Activated CD8-positive, alpha-beta T cell treated with anti-CD3 and anti-CD28 coated beads, Interleukin-2, amount 10 ng/mL, durations not matched to agents 7 days and 5 days (primary cell): ENCODE measurements around the gene OR4K1. TPM values are rescaled to one million over a fixed set of nuclear protein-coding genes. Genes with fewer than 3 reads are reported as not detected.
"Not testable (repeated sequence)": the region's sequence is repeated elsewhere in the genome, so short reads cannot be mapped to it uniquely, and the experiment has no call there.

Experiments
- ATAC-seq: fragments of 150-1000 bp; cut with Tn5 transposase; one replicate; pipeline ENCODE4 v1.10.0; 2021; ENCODE audit warnings: moderate library complexity
- CTCF ChIA-PET: fragments of 350-600 bp; sonication (Branson Sonifier 250); formaldehyde crosslinking; loops from one replicate; lab custom pipeline; 2021; ENCODE audit warnings: antibody characterized with exemption; lab: Charles Lee
- POLR2A ChIA-PET: fragments of 350-600 bp; sonication (Branson Sonifier 250); formaldehyde crosslinking; loops from one replicate; lab custom pipeline; 2021; ENCODE audit warnings: antibody characterized with exemption; lab: Charles Lee
- DNase-seq: peaks from one replicate; pipeline ENCODE4 v3.0.0-alpha.2; 2020
- H3K27ac Mint-ChIP-seq: one replicate; pipeline ENCODE4 v1.8.0; 2021; ENCODE audit warnings: mild to moderate bottlenecking, mixed read lengths
- H3K27me3 Mint-ChIP-seq: one replicate; pipeline ENCODE4 v1.8.0; 2021; ENCODE audit warnings: low read depth, mixed read lengths
- H3K36me3 Mint-ChIP-seq: one replicate; pipeline ENCODE4 v1.8.0; 2021; ENCODE audit warnings: low read depth, mixed read lengths
- H3K4me1 Mint-ChIP-seq: one replicate; pipeline ENCODE4 v1.8.0; 2021; ENCODE audit warnings: low read depth, mixed read lengths
- H3K4me3 Mint-ChIP-seq: one replicate; pipeline ENCODE4 v1.8.0; 2021; ENCODE audit warnings: mild to moderate bottlenecking, mixed read lengths
- H3K9me3 Mint-ChIP-seq: one replicate; pipeline ENCODE4 v1.8.0; 2022; ENCODE audit warnings: mixed read lengths; ENCODE audit not compliant: insufficient read depth
- total RNA-seq, 2 experiments: library from RNA; stranded (reverse); gene quantifications; one replicate each; pipeline ENCODE4 v1.2.3, GENCODE V29; 2021

Gene OR4K1
- total RNA-seq, 2 experiments from 2014 or later = not detected

- no peaks in the 10 kb centered on the region for H3K27me3 Mint-ChIP-seq
- ChIA-PET CTCF (no interaction called here), POLR2A (no interaction called here)
- peaks cover 6% of the 10 kb centered on the region for H3K9me3 Mint-ChIP-seq
- no peaks in the 10 kb centered on the region for H3K4me1 Mint-ChIP-seq
- DNase-seq = no peak
- H3K36me3 Mint-ChIP-seq = no peaks in the 10 kb centered on the region
- no peak overlapping the region for H3K4me3 Mint-ChIP-seq
- H3K27ac Mint-ChIP-seq = no peak overlapping the region
- no peak for ATAC-seq
Observed at GRCh38 chr14:19947413-19948090, 16.8 kb downstream of the OR4K1 start.

GRCh38 chr14:19949218-19949617 is 18.5 kb downstream of the OR4K1 start:
- no peak for ATAC-seq
- Mint-ChIP-seq H3K4me1 (no peaks in the 10 kb centered on the region), H3K4me3 (no peak overlapping the region), H3K36me3 (no peaks in the 10 kb centered on the region), H3K27me3 (no peaks in the 10 kb centered on the region), H3K9me3 (peaks cover 6% of the 10 kb centered on the region), H3K27ac (no peak overlapping the region)
- ChIA-PET CTCF (no interaction called here), POLR2A (no interaction called here)
- no peak for DNase-seq

GRCh38 chr14:19969735-19970134 is 39.0 kb downstream of the OR4K1 start:
- H3K4me3 Mint-ChIP-seq, POLR2A ChIA-PET, H3K27me3 Mint-ChIP-seq, DNase-seq, H3K27ac Mint-ChIP-seq, H3K9me3 Mint-ChIP-seq, CTCF ChIA-PET, ATAC-seq, H3K36me3 Mint-ChIP-seq: not testable (repeated sequence)
- peaks cover 11% of the 10 kb centered on the region for H3K4me1 Mint-ChIP-seq

GRCh38 chr14:19974844-19975243 is 44.1 kb downstream of the OR4K1 start:
- Mint-ChIP-seq H3K4me3 (peak overlapping the region; percentile 27), H3K4me1 (peaks cover 20% of the 10 kb centered on the region), H3K9me3 (peaks cover 8% of the 10 kb centered on the region), H3K27me3 (no peaks in the 10 kb centered on the region), H3K36me3 (peaks cover 11% of the 10 kb centered on the region), H3K27ac (peak overlapping the region; percentile 81)
- ChIA-PET POLR2A (no interaction called here), CTCF (no interaction called here)
- ATAC-seq = peak; percentile 79
- DNase-seq = peak; percentile 64

- CTCF ChIA-PET = no interaction called here
- DNase-seq = no peak
- Mint-ChIP-seq H3K36me3 (peaks cover 11% of the 10 kb centered on the region), H3K27me3 (no peaks in the 10 kb centered on the region), H3K27ac (peak within 1 kb of the TSS; percentile 81), H3K9me3 (peaks cover 8% of the 10 kb centered on the region), H3K4me1 (peaks cover 20% of the 10 kb centered on the region), H3K4me3 (peak within 1 kb of the TSS; percentile 27)
- no peak for ATAC-seq
- POLR2A ChIA-PET = no interaction called here
Observed at GRCh38 chr14:19975291-19975690, 44.6 kb downstream of the OR4K1 start, which contains the start of gene OR4K15. TSS of gene OR4K15 (plus strand) at chr14:19975591. CDS start at chr14:19975591, 0 bp downstream.

Other genes with a start within 250 kb of the OR4K1 start
- not detected for gene OR11H2, start 217.0 kb upstream of the OR4K1 start, total RNA-seq
- not detected for gene OR4Q3, start 187.3 kb upstream of the OR4K1 start, total RNA-seq
- gene OR4M1, start 157.4 kb upstream of the OR4K1 start, total RNA-seq = not detected
- gene OR4N2, start 127.1 kb upstream of the OR4K1 start, total RNA-seq = not detected
- gene OR4K2, start 55.8 kb upstream of the OR4K1 start, total RNA-seq = not detected
- not detected for gene OR4K5, start 10.3 kb upstream of the OR4K1 start, total RNA-seq
- not detected for gene OR4K15, start 44.7 kb downstream of the OR4K1 start, total RNA-seq
- not detected for gene OR4Q2, start 71.2 kb downstream of the OR4K1 start, total RNA-seq
- not detected for gene OR4K14, start 88.4 kb downstream of the OR4K1 start, total RNA-seq
- gene OR4K13, start 105.1 kb downstream of the OR4K1 start, total RNA-seq = not detected
- gene OR4L1, start 129.1 kb downstream of the OR4K1 start, total RNA-seq = not detected
- not detected for gene OR4K17, start 179.8 kb downstream of the OR4K1 start, total RNA-seq
- gene OR4N5, start 207.9 kb downstream of the OR4K1 start, total RNA-seq = not detected